ENCODE data around the gene TTBK1.

DNA sequence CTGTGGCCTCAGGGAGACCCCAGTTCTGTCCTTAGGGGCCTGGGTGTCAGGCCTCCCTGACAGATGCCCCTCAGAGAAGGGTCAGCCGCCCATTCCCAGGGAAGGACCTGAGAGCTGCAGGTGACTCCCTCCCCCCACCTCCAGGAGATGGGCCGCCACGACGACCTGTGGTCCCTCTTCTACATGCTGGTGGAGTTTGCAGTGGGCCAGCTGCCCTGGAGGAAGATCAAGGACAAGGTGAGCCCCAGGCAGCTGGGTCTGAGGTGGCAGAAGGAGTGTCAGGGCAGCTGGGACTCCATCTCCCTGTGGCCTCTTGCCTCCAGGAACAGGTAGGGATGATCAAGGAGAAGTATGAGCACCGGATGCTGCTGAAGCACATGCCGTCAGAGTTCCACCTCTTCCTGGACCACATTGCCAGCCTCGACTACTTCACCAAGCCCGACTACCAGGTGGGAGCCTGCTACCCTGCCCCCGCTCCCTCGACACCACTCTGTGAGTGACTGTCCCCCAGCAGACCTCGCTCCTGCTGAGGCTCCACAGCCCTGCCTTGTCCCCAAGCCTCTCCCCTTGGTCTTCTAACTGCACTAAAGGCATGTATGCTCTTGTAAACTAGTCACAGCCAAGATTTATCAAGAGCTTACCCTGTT, 12.2 kb downstream of the TTBK1 start:
- TF ChIP-seq POLR2A (IDR thresholded peaks at IDR 0.05; ENCODE audit: low read depth, low read length) (no peak), TAF1 (IDR thresholded peaks at IDR 0.05; ENCODE audit: low read depth, low read length) (no peak), POLR2AphosphoS5 (IDR thresholded peaks at IDR 0.05; ENCODE audit: low read depth, low read length) (no peak), PAX5 (IDR thresholded peaks at IDR 0.05; ENCODE audit: insufficient read depth, low read length, severe bottlenecking) (no peak), POU2F2 (IDR thresholded peaks at IDR 0.05; ENCODE audit: low read depth, low read length) (no peak)
